HG02642 (cell line): ENCODE data around the gene FASTKD2.
"Not testable (repeated sequence)": the region's sequence is repeated elsewhere in the genome, so short reads cannot be mapped to it uniquely, and the experiment has no call there.

Experiments used
- ATAC-seq: cut with Tn5 transposase; IDR thresholded peaks from one replicate; pipeline ENCODE4 v1.9.1; 2021; ENCODE audit warnings: mild to moderate bottlenecking; ENCODE audit not compliant: unreplicated experiment, poor library complexity

FASTKD2 gene

DNA sequence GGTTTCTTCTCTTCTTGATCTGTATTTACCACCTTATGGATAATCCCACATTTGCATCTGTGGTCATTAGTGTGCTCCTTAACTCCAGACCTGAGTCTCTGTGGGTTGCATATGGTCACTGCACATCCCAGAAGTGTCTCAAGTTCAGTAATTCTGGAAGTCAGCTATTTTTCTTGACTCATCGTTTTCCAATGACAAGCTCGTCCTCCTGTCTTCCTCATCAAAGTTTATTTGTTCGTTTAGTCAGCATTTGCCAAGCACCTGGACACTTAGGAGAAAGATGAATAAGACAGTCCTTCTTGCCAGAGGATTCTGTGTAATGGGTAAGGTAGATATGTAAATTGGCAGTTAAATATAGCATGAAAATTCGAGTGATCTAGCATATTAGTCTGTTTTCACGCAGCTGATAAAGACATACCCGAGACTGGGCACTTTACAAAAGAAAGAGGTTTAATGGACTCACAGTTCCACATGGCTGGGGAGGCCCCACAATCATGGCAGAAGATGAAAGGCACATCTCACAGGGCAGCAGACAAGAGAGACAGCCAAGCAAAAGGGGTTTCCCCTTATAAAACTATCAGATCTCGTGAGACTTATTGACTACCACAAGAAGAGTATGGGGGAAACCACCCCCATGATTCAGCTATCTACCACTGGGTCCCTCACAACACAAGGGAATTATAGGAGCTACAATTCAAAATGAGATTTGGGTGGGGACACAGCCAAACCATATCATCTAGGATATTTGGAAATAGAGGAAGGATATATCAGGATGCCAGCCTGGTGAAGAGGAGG, 19.4 kb downstream of the FASTKD2 start:
- ATAC-seq = no peak

DNA sequence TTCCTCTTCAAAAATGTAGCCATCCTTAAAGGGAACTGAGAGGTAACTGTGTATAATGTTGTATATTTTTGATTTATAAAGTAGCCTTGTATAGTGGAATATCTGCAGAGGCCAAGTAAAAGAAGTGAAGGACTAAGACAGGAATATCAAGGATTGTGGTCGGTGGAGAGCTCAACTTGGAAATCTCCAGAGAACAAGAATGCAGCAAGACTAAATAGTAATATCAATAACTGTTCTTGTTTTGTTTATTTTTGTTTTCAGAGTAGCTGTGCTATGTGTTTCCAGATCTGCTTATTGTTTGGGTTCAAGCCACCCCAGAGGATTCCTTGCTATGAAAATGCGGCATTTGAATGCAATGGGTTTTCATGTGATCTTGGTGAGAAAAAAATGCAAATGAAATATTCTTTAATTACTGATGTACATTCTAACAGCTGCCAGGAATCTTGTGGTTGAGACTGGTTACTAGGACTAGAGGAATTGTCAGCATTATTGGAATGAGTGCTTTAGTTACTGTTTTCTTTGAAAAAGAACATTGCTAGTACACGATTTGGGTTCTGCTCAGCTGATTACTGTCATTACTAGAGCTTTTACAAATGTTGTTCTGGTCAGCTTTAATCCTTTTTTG, 25.0 kb downstream of the FASTKD2 start:
- no peak for ATAC-seq

DNA sequence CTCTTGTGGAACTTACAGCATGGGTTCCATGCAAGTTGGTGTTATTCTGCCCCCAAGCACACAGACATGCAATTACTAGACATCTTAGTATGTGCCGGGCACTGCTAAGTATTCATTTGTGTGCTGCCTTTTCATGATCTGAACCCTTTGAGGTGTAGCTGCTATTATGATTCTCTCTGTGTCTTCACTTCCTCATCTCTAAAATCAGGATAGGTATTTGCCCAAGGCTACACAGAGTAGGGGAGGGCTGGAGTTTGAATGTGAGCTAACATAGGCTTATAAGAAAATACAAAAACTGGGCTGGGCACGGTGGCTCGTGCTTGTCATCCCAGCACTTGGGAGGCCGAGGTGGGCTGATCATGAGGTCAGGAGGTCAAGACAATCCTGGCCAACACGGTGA, 27.2 kb downstream of the FASTKD2 start:
- no peak for ATAC-seq

DNA sequence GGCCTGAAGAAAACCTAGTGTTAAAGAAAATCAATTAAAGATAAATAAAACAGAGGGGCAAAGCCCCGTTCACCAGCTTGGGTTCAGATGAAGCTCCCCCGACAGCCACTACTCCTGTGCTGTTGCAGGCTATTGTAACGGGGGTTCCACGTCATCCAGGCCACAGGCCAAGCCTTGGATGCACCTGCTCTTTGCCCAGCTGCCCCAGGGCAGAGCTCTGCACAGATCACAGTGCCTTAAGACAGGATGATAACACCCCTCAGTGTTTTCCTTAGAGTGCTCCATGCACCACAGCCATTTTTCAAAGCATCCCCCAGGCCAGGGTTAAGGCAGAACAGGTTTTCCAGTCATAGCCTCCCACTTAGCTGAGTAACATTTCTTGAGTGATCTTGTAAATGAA, 32.0 kb downstream of the FASTKD2 start:
- ATAC-seq = no peak

DNA sequence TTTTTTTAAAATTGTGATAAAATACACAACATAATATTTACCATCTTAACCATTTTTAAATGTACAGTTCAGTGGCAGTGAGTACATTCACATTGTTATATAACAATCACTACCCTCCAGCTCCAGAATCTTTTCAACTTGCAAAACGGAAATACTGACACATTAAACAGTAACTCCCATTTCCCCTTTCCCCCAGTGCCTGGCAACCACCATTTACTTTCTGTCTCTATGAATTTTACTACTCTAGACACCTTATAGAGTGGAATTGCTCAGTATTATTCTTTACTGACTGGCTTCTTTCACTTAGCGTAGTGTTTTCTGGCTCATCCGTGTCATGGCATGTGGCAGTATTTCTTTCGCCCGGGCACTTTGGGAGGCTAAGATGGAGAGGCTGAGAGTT, 32.6 kb downstream of the FASTKD2 start:
- ATAC-seq = peak; percentile 61

DNA sequence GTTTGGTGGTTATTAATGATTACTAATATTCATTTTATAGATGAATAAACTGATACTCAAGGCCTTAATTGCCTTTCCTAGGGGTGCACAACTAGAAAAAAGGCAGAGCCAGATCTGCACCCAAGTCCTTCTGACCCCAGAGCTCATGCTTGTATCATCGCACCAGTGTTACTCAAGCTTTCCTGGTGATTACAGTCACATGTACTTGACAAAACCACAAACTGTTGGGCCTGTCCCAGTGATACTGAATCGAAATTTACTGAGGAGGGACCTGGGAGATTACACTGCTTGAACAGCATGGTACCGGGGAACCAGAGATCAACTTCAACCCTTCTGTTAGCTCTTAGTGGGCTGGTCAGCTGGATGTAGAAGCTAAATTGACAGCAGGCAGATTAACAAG, 33.7 kb downstream of the FASTKD2 start:
- no peak for ATAC-seq

DNA sequence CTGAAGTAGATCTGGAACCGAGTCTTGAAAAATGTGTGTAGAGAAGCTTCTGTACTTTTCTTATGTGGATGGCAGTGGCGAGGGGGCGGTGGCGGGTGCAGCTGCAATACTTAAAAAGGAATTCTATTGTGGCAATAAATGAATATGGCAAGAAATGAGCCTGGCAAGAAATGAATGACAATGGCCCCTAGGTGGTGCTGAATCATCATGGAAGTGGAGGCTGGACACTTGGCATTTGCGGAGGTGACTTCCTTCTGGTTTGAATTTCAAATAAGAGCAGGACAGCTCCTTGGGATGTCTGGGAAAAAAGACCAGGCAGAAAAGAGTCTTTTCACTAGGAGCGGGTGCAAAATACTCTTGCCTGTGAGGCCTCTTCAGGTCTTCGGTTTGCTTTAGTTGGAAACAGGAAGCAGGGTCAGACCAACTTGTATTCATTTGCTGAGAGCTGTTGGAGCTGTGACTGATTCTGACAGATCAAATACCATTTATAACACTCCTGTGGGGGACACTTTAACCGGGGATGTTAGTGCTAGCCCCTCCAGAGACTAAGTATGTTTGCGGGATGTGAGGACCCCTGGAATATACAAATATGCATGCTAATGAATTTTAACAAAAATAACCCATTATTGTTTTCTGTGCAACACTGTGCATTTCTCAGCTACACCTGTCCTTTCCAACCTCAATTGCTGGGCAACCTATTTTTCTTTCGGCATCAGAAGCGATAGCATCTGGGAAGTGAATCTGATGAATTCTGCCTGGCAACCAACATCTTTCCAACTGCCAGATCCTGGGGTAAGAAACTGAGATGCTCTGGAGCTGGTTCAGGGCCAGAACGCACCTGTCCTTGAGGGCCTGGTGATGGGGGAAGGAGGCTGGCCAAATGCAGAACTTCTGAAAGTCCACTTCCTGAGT, 35.4 kb downstream of the FASTKD2 start:
- ATAC-seq = peak; percentile 67

DNA sequence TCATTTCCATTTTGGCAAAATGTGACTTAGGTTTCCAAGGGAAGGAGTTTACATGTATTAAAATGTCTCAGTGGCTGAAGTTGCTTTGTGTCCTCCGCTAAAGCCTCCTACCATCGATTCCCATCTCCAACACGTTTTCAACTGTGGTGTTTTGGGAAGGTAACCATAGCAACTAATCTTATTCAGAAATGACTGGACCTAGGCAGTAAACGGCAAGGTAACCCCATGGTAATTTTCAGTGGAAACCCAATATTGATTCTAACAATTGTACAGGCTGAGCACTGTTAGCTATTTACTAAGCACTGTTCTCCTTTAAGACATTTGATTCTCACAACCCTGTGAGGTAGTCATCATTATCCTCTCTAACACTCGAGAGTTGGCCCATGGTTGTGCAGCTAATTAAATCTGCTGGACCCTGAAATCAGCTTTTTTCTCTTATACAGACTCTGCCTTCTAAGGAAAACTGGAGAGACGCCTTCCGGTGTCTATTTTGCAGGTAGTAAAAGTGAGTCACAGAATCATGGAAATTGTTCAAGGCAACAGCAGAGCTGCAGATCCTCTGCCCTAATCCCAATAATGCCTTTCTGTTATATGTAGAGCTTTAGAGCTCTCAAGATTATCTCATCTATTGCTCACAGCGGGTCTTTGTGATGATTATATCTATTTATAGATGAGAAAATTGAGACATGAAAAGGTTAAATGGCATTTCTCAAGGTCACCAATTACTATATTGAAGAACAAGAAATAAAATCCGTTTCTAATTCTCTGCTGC, 36.2 kb downstream of the FASTKD2 start:
- no peak for ATAC-seq

DNA sequence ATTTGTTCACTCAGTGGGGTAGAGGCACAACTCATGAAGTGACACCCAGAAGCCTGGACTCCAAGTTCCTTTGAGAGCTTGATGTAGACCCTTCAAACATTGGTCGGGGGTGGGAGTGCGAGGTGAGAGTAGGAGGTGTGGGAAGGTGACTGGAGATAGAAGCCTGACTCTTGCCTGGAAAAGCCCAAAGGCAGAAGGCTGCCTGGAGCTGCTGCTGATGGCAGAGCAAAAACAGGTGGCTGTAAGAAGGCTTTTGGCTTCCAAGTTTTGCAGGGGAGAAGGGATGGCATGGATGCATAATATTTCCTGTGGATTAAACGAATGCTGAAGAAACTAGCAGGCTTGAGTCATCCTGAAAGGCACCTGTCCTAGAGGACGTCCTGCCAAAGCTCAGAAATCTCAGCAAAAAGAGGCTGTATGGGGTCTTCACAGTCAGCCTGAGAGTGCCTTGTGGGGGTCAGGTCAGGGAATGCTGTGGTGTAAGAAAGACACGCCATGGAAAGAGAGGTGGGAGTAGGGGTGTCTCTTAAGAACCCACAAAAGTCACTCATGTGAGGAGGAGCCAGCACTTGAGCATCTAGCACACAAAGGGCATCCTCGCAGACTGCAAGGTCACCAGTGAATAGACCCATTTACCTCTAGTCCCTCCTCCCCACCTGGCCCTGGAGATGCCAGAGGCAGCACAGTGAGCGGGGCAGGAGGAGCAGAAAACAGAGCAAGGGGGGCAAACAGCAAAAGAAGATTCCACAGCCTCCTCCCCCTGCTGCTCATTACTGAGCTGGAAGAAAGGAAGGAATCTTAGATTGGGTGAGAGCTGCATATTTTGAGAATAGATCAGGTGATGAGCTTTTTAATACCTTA, 37.5 kb downstream of the FASTKD2 start:
- ATAC-seq = no peak

DNA sequence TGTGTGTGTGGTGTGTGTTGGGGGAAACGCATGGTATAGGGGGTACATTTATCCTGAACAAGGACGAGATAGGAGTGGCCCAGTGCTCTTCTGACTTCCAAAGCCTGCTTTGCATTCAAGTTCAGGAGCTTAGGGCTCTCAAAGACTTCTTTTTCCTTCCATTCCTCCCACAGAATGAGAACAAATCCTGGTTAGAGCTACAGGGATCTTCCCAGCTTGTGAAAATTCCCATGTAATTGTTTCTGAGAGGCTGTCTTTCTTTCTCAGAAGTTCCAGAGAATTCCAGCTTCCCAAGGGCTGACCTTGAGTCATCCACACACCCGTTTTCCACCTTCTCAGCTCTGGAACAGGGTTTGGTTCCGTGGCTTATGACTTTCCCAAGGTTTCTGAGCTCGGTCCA, 38.9 kb downstream of the FASTKD2 start:
- ATAC-seq = no peak

DNA sequence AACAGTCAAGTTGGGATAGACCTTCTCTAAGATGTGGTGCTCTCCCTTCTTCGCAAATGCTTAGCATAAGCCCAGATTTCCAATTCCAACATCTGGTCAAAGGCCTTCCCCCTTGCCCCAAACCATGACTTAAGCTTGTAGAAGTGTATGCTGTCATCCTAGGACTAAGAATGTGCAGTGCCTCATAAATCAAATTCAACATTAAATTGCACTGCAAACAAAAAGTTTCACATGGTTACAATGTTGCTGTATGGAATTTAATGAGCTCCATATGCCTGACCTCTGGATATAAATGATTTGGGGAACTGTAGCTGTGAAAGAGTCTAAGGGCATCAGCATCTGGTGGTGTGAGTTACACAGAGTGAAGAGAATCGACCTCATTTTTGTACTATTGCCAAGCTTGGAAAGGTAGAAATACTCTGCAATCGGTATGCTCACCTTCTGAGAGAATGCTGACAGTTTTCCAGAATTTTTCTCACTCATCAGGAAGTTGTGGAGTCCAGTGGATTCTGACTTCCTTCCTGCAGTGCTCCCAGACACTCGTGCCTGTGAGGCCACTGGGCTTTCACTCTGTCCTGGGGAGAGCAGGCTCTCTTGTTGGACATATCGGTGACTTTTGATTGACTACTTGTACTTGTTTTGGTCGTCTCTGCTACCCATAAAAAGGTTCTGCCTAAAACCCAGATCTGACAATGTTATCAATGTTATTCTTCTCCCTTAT, 40.6 kb downstream of the FASTKD2 start:
- ATAC-seq = no peak

DNA sequence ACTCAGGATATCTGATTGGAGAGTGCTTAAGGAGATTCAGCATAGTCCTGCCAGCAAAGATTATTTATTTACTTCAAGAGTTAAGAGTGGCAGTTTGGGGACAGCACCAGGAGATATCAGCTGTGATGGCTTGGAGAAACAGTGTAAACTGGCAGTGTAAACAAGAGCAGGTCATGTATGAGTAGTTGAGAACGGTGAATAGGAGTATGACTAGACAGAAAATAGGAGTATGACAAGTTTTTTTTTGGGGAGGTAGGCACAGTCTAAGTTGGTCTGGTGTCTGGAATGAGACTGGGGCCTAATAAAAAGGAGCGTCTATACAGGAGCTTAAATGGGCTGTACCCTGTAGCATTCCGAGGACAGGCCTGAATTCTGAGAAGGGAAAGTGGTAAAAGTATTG, 42.2 kb downstream of the FASTKD2 start:
- not testable (repeated sequence) for ATAC-seq

DNA sequence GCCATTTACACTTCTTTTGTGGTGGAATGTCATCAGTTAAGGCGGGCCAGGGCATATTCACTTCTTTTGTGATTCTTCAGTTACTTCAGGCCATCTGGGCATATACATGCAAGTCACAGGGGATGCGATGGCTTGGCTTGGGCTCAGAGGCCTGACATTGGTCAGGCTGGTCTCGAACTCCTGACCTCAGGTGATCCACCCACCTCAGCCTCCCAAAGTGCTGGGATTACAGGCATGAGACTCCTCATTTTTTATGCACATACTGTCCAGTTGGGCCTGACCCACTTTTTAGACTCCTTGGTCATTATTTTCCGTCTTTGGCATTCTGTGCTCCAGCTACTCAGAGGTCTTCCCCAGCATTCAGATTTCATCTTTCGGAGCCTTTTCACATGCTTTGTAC, 47.1 kb downstream of the FASTKD2 start:
- ATAC-seq = not testable (repeated sequence)

DNA sequence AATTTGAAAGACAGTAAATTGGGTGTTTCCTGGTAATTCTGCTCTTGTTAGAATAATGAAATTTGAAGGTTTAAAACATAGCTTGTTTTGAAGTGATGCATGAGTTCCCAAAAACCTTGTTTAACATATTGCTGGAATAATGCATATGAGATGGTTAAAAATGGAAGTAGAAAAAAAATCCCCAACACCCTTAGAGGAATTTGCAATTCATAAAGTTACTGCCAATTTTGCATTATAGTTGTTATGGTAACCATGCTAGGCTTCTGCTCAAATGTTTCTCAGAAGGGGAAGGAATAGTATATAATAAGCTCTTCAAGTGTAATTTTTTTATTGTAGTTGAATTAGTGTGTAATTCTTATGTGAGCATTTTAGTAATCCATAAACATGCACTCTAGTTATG, 49.1 kb downstream of the FASTKD2 start:
- no peak for ATAC-seq

DNA sequence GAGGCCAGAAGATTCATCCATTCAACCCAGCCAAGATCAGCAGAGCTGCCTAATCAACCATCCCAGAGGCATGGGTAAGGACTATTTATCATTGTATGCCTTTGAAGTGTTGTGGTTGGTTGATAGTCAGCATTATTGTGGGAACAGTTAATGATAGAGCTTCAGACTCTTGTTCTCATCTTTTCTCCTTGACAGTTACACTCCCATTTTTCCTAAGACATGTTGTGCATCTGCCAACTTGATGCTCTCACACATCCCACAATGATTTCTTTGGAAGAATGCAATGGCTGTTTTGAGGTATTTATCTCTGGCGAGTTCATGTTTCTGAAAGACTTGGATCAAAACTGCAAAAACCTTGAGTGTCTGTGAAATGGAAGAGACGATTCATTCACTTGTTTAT, 55.4 kb downstream of the FASTKD2 start:
- no peak for ATAC-seq

DNA sequence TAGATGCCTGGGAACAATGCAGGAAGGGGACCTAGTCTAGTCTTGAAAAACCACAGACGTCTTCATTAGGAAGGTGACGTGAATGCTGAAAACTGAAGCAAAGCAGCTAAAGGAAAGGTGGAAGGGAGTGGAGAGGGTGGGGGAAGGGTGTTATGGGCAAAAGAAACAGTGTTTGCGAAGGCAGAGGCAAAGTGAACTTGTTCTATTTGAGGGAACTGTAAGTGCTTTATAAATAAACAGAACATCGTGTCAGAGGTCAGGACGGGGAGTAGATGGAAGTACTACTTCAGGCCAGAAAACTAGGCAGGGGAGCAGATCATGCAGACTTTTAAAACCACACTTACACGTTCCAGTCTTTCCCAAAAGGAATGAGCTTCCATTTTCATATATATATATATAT, 57.8 kb downstream of the FASTKD2 start:
- ATAC-seq = no peak

DNA sequence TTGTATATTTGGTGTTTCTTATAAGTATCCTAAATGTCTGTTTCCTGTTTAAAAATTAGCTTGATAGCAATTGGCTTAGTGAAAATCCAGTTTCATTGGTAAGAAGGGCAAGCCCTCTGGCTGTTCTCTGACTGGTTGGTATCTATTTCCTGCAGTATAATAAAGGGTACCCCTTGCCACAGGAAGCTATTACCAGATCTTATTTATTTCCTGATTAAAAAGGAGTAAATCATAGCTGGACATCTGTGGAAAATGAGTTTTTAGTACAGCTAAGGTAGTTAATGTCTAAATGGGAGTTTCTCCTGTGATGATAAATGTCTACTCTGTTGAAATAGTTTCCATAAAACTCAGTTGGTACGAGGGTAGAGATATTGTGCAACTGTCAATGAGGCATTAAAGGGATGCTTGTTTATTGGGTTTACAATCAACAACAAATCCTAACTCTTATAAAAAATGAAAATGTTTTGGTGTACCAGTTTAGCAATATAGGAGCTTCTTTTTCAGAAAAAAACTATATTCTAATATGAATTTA, 58.7 kb downstream of the FASTKD2 start:
- ATAC-seq = no peak

DNA sequence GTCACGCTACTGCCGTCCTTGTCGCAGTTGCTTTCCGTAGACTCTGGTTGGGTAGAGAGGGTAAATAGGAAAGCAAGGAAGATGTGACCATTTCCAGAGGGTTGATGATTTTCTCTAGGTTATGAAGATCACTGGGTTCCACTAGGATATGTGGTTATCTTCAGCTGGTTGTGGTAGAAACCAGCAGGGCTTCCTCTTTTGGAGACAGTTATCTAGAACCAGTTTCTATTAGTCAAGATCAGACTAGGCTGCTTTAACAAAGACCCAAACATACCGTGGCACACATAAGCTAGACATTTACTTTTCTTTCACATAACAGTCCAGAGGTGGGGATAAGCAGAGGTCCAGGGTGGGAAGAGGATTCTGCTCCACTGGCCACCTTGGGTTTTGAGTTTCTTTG, 59.6 kb downstream of the FASTKD2 start:
- no peak for ATAC-seq
